Upper lobe of left lung (tissue), 4 donors: ENCODE measurements around the gene AADAC.

Experiments used
- EP300 ChIP-seq, 4 donors: sonication (generic); formaldehyde crosslinking; IDR thresholded peaks; one replicate each; pipeline ENCODE4 v1.5.1; 2017; ENCODE audit warnings: antibody characterized with exemption in 4 of 4, control low read depth in 2 of 4
- POLR2A ChIP-seq, 4 donors: fragments of 450-650 bp; IDR thresholded peaks; one replicate each; pipeline ENCODE4 v1.5.1; 2016 to 2017; ENCODE audit warnings: antibody characterized with exemption in 4 of 4, mild to moderate bottlenecking in 2 of 4
- POLR2AphosphoS5 ChIP-seq, 2 donors: sonication (generic); formaldehyde crosslinking; IDR thresholded peaks; one replicate each; pipeline ENCODE4 v1.5.1; 2017; ENCODE audit warnings: antibody characterized with exemption in 2 of 2
- TF ChIP-seq, protein P1 (sequence below), 6 experiments: fragments of 450-650 bp in 4 of 6; fragments of 200-600 bp in 2 of 6; sonication (generic) in 2 of 6; IDR thresholded peaks; one replicate each; pipeline ENCODE4 v1.5.1; 2016 to 2019; ENCODE audit warnings: antibody characterized with exemption in 6 of 6

DNA sequence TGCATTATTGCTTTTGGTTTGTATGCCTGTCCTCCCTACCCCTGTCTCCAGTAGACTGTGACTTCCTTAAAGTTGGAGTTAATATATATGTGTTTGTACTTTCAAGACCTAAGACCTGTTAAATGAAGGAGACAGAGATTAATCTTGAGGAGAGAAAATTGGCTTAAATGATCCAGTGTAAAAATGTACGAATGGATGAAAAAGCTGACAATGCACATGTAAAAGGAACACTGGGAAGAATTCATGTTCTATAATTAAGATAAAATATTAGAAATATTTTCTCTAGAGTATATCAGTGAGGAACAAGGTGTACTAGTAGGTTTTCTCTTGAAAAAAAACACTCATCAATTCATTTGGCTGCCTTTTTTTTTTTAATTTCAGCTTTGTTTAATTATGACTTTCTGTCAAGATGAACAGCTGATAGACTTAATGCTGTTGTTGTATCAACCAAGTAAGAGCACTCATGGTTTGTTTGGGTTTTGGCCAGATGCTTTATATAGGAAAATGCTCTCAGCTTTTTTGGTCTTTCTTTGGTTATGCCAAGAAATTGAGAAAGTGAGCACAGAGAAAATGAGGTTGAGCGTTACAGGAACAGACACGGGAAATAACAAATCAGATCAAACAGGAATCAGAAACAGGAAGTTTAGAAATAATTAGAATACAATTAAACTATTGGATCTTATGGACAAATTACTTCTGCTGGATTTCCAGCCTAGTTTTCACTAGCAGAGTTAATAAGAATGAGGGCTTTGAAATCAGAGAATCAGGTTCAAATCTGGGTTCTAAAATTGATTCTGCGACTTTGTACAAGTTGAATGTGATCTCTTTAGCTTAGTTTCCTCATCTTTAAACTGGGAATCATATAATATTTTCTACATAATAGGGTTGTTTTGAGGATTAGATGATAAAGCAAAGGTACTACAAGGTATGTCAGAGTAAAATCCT is 38.3 kb upstream of the AADAC start:
- TF ChIP-seq, protein P1, sequence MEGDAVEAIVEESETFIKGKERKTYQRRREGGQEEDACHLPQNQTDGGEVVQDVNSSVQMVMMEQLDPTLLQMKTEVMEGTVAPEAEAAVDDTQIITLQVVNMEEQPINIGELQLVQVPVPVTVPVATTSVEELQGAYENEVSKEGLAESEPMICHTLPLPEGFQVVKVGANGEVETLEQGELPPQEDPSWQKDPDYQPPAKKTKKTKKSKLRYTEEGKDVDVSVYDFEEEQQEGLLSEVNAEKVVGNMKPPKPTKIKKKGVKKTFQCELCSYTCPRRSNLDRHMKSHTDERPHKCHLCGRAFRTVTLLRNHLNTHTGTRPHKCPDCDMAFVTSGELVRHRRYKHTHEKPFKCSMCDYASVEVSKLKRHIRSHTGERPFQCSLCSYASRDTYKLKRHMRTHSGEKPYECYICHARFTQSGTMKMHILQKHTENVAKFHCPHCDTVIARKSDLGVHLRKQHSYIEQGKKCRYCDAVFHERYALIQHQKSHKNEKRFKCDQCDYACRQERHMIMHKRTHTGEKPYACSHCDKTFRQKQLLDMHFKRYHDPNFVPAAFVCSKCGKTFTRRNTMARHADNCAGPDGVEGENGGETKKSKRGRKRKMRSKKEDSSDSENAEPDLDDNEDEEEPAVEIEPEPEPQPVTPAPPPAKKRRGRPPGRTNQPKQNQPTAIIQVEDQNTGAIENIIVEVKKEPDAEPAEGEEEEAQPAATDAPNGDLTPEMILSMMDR (IDR thresholded peaks at IDR 0.05): no peak
- TF ChIP-seq EP300 (IDR thresholded peaks at IDR 0.05): no peak
- no peak for TF ChIP-seq POLR2A (IDR thresholded peaks at IDR 0.05)
- no peak for TF ChIP-seq POLR2AphosphoS5 (IDR thresholded peaks at IDR 0.05)
